Activated CD8-positive, alpha-beta T cell treated with anti-CD3 and anti-CD28 coated beads for 36 hours (primary cell): ENCODE measurements around the gene TMEM144. TPM values are rescaled to one million over a fixed set of nuclear protein-coding genes. Genes with fewer than 3 reads are reported as not detected.
A peak's percentile ranks its signal among the peaks of the same experiment; 100 is the strongest.

Experiments used
- ATAC-seq: fragments of 200-7000 bp; cut with Tn5 transposase; one replicate; pipeline ENCODE4 v1.10.0; 2021; ENCODE audit warnings: mild to moderate bottlenecking, moderate library complexity
- CTCF ChIA-PET: fragments of 350-600 bp; sonication (Branson Sonifier 250); formaldehyde crosslinking; loops from one replicate; lab custom pipeline; 2021; ENCODE audit warnings: antibody characterized with exemption; lab: Charles Lee
- POLR2A ChIA-PET: fragments of 350-600 bp; sonication (Branson Sonifier 250); formaldehyde crosslinking; loops from one replicate; lab custom pipeline; 2021; ENCODE audit warnings: antibody characterized with exemption; lab: Charles Lee
- DNase-seq: peaks from one replicate; pipeline ENCODE4 v3.0.0-alpha.2; 2020
- H3K27ac Mint-ChIP-seq: one replicate; pipeline ENCODE4 v1.8.0; 2021; ENCODE audit warnings: mild to moderate bottlenecking, mixed read lengths
- H3K27me3 Mint-ChIP-seq: one replicate; pipeline ENCODE4 v1.8.0; 2021; ENCODE audit warnings: mixed read lengths
- H3K36me3 Mint-ChIP-seq: one replicate; pipeline ENCODE4 v1.8.0; 2021; ENCODE audit warnings: low read depth, mixed read lengths
- H3K4me1 Mint-ChIP-seq: one replicate; pipeline ENCODE4 v1.8.0; 2021; ENCODE audit warnings: low read depth, mixed read lengths
- H3K4me3 Mint-ChIP-seq: one replicate; pipeline ENCODE4 v1.8.0; 2021; ENCODE audit warnings: mild to moderate bottlenecking, moderate library complexity, mixed read lengths
- H3K9me3 Mint-ChIP-seq: one replicate; pipeline ENCODE4 v1.8.0; 2021; ENCODE audit warnings: mixed read lengths
- intact Hi-C: fragments of 100-400 bp; cut with micrococcal nuclease; formaldehyde crosslinking; loops from one replicate; pipeline ENCODE4 v1.10.0; 2022
- total RNA-seq, 2 experiments: library from RNA; stranded (reverse); gene quantifications; one replicate each; pipeline ENCODE4 v1.2.3, GENCODE V29; 2021
- TF ChIP-seq, protein P1 (sequence below): fragments of 200-600 bp; IDR thresholded peaks from one replicate; pipeline ENCODE4 v1.8.0; 2022; ENCODE audit warnings: antibody characterized with exemption, mild to moderate bottlenecking

TMEM144 gene
- total RNA-seq, 2 experiments from 2014 or later, result 0.09 TPM; not detected in 1

DNA sequence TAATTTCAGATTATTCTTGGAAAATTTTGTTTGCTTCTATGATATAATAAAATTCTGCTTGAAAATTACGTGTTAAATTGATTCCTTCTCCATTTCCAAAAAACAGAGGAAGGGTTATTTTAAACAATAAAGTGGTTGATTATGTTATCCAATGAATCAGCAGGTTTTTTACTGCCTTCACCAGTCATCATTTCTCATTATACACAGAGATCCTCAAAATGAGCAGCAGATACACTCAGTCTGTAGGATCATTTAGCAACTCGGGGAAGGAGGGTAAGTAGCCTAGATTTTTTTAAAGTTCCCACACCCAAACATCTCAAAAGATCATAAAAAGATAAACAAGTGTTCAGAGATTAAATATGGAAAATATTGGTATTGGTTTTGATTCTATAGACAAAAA is 6.8 kb upstream of the TMEM144 start:
- ChIA-PET POLR2A (no interaction called here), CTCF (no interaction called here)
- Mint-ChIP-seq H3K9me3 (no peaks in the 10 kb centered on the region), H3K4me1 (no peaks in the 10 kb centered on the region), H3K4me3 (no peak overlapping the region), H3K27ac (no peak overlapping the region), H3K36me3 (no peaks in the 10 kb centered on the region), H3K27me3 (peaks cover 5% of the 10 kb centered on the region)
- intact Hi-C loops, result no loop called here
- DNase-seq (no peak), ATAC-seq (no peak)
- TF ChIP-seq, protein P1, sequence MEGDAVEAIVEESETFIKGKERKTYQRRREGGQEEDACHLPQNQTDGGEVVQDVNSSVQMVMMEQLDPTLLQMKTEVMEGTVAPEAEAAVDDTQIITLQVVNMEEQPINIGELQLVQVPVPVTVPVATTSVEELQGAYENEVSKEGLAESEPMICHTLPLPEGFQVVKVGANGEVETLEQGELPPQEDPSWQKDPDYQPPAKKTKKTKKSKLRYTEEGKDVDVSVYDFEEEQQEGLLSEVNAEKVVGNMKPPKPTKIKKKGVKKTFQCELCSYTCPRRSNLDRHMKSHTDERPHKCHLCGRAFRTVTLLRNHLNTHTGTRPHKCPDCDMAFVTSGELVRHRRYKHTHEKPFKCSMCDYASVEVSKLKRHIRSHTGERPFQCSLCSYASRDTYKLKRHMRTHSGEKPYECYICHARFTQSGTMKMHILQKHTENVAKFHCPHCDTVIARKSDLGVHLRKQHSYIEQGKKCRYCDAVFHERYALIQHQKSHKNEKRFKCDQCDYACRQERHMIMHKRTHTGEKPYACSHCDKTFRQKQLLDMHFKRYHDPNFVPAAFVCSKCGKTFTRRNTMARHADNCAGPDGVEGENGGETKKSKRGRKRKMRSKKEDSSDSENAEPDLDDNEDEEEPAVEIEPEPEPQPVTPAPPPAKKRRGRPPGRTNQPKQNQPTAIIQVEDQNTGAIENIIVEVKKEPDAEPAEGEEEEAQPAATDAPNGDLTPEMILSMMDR, result no peak

DNA sequence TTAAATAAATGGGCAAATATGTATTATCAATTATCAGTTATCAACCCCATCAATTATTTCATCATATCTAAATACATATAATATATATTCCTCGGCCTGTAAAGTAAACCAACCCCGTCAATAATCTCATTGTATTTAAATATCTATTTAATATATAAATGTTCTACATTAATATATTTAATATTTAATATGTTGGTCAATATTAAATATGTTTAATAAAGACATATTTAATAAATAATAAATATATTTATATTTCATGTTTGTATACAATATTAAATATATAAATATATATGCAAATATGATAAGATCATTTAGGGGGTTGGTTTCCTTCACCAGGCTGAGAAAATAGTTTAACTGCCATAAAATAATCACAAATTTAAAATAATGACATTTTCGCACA is 6.4 kb upstream of the TMEM144 start:
- peaks cover 6% of the 10 kb centered on the region for H3K27me3 Mint-ChIP-seq
- no peak overlapping the region for H3K4me3 Mint-ChIP-seq
- no peaks in the 10 kb centered on the region for H3K36me3 Mint-ChIP-seq
- POLR2A ChIA-PET, result no interaction called here
- ATAC-seq, result no peak
- no peak overlapping the region for H3K27ac Mint-ChIP-seq
- CTCF ChIA-PET, result no interaction called here
- DNase-seq, result no peak
- H3K4me1 Mint-ChIP-seq, result no peaks in the 10 kb centered on the region
- intact Hi-C loops, result no loop called here
- TF ChIP-seq, protein P1, result no peak
- H3K9me3 Mint-ChIP-seq, result no peaks in the 10 kb centered on the region

GRCh38 chr4:158208963-158209640 is 1.2 kb upstream of the TMEM144 start:
- Mint-ChIP-seq H3K4me3 (no peak overlapping the region), H3K4me1 (peaks cover 16% of the 10 kb centered on the region), H3K36me3 (no peaks in the 10 kb centered on the region), H3K9me3 (no peaks in the 10 kb centered on the region), H3K27ac (no peak overlapping the region), H3K27me3 (peaks cover 31% of the 10 kb centered on the region)
- ATAC-seq (no peak), DNase-seq (no peak)
- TF ChIP-seq, protein P1, result no peak
- POLR2A ChIA-PET, result no interaction called here
- intact Hi-C loops, result no loop called here
- CTCF ChIA-PET, result interaction anchor here (0.6 to 1.6 kb wide), 2 partner anchors 8 to 12 kb away, joined by 3 to 5 read pairs; no protein-coding TSS in a partner anchor

GRCh38 chr4:158211222-158211621 is 936 bp downstream of the TMEM144 start:
- Mint-ChIP-seq H3K4me3 (peak overlapping the region; percentile 2), H3K27ac (no peak overlapping the region), H3K36me3 (no peaks in the 10 kb centered on the region), H3K9me3 (no peaks in the 10 kb centered on the region), H3K4me1 (peaks cover 16% of the 10 kb centered on the region), H3K27me3 (peaks cover 33% of the 10 kb centered on the region)
- intact Hi-C loops, result no loop called here
- TF ChIP-seq, protein P1, result no peak
- ATAC-seq (no peak), DNase-seq (no peak)
- POLR2A ChIA-PET, result no interaction called here
- CTCF ChIA-PET, result no interaction called here

DNA sequence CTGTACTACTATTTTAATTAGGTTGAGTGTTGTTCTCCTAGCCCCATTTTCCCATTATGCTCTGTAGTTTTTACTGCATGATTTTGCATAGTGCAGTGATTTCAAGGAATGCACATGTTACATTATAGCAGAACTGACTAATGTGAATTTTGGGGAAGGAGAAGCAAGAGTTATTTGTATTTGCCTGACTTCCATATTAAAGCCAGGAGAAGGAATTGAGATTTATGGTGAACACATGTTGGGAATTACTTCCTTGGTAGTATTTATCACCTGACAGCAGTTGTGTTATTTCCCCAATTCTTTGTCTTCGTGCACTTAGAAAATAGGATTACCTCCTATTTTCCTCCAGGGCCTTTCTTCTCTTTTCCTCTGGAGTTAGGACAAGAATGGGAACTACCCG is 3.2 kb downstream of the TMEM144 start:
- CTCF ChIA-PET, result interaction anchor here (2.1 kb wide), 1 partner anchor 20 kb away, joined by 7 read pairs; no protein-coding TSS in a partner anchor
- intact Hi-C loops, result no loop called here

More for the DNA sequence above, 3.2 kb downstream of the TMEM144 start:
- Mint-ChIP-seq H3K9me3 (no peaks in the 10 kb centered on the region), H3K27me3 (peaks cover 31% of the 10 kb centered on the region), H3K36me3 (no peaks in the 10 kb centered on the region), H3K27ac (no peak overlapping the region), H3K4me3 (no peak overlapping the region), H3K4me1 (peaks cover 16% of the 10 kb centered on the region)
- POLR2A ChIA-PET, result no interaction called here
- DNase-seq (no peak), ATAC-seq (no peak)
- TF ChIP-seq, protein P1, result no peak
